Measurements from ENCODE around the gene AMBRA1.
"Not testable (repeated sequence)": the region's sequence is repeated elsewhere in the genome, so short reads cannot be mapped to it uniquely, and the experiment has no call there.

AMBRA1 gene

DNA sequence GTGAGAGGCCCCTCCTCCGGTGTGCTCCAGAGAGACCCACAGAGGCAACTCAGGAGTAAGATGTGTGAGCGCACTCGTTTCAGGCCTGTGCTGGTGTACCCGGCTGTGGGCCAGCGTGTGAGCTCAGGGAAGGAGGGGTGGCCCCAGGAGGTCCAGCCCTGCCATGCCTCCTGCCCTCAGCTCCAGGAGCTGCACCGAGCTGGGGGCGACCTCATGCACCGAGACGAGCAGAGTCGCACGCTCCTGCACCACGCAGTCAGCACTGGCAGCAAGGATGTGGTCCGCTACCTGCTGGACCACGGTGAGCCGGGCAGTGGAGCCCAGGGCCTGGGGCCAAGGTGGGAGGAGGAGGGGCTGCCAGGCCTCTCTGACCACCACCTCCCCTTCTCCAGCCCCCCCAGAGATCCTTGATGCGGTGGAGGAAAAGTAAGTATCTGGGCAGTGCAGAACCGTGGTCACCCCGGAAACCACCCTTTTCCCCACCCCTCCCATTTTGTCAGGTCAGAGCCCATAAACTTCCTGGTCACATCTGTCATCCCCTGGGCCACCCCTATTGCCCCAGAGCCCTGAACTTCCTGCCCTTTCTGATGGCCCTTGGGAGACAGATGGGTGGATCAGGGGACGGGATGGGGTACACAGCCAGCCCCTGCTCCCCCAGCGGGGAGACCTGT lies 214.9 kb downstream of the AMBRA1 start:
- no peak for DNase-seq

GRCh38 chr11:46378296-46378695 lies 215.5 kb downstream of the AMBRA1 start:
- DNase-seq = no peak

DNA sequence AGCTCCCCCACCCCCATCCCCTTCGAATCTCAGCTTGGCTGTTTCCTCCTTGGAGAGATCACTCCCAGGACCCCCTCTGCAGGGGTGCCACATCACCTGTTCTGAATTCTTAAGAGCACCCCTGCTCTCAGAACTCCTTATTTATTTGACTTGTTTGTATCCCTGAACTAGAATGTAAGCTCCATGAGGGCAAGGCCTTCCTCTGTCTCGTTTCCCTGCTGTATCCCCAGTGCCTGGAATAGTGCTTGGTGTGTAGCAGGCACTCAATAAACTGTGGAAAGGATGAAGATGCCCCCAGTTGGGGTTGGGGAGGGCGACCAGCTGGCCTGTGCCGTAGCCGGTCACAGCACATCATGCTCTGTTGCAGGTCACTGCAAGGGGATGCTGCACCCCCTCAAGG lies 216.0 kb downstream of the AMBRA1 start:
- DNase-seq = no peak

DNA sequence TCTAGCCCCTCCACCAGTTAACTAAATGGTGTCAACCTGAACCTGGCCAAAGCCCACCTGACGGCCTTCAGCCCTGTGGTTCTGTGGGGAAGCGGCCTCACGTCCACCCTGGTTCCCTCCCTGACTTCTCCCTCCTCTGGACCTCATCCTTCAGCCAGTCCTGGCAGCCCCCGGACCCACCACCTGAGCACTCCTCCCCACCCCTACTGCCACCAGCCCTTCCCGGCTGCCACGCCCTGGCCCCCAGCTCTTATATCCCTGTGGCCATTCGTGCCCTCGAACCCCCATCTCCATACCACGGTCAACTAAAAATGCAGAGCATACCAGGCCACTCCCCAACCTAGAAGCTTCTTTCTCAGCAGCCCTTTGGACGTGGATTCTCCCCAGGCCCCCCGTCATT lies 216.5 kb downstream of the AMBRA1 start:
- no peak for DNase-seq

DNA sequence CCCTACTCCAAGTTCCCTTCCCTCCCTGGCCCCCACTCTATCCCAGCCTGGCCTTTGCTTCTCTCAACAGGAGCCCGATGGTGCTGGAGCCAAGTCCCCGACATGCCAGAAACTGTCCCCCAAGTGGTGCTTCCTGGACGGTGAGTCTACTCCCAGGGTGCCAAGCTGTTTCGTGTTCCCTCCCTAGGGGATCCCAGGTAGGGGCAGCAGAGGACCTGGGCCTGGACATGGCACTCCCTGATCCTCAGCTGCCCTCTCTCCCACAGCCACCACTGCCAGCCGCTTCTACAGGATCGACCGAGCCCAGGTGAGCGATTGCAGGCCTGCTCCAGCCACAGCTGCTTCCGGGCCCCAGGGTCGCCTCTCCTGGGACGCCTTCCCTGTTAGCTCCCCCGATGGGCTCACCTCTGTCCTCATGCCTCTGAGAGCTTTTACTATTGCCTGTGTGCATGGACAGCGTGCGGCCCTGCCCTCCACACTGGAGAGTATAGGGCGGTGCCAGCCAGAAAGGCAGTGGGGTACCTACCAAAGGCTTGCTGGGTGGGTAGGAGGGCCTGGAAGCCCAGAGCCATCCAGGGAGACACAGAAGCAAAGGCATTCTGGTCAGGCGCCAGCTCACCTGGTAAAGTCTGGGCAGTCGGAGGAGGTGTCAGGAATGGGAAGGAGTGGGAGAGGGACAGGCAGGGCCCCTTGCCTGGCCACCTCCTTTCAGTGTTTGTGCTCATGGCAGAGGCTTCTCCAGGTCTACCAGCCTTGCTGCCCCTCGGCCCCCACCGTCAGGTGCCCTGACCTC lies 217.4 kb downstream of the AMBRA1 start:
- no peak for DNase-seq

DNA sequence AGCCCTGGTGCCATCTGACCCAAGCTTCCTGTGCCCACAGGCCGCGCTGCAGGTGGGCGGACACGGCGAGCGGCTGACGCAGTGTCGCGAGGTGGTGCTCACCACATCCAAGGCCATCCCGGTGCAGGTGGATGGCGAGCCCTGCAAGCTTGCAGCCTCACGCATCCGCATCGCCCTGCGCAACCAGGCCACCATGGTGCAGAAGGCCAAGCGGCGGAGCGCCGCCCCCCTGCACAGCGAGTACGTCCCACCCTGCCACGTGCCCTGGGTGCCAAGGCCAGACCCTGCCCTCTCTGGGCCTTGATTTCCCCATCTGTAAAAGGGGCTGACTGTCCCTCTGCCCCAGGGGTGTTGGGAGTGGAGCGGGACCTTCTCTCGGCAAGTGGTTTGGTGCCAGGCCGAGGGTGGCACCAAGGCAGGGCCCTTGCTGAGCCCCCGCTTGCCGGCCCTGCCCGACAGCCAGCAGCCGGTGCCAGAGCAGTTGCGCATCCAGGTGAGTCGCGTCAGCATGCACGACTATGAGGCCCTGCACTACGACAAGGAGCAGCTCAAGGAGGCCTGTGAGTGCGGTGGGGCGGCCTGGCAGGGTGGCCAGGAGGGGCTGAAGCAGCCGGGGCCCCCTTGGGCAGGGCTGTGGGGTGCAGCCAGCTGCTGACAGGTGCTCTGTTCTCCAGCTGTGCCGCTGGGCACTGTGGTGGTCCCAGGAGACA lies 218.3 kb downstream of the AMBRA1 start:
- no peak for DNase-seq

GRCh38 chr11:46374815-46375214 lies 219.0 kb downstream of the AMBRA1 start:
- no peak for DNase-seq

- DNase-seq = no peak
Observed at GRCh38 chr11:46373787-46374740, 219.8 kb downstream of the AMBRA1 start.

DNA sequence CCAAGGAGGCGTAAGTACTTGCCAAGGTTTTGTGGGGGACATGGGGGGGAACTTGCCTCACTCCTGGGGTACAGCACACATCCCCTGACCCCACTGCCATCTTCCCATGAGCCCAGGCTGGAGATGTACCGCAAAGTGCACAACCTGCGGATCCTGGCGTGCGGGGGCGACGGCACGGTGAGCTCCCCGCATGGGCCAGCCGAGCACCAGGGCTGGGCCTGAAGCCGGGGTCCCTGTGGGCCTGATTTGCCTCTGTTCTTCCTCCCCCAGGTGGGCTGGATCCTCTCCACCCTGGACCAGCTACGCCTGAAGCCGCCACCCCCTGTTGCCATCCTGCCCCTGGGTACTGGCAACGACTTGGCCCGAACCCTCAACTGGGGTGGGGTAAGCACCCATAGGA lies 221.3 kb downstream of the AMBRA1 start:
- not testable (repeated sequence) for DNase-seq

- no peak for DNase-seq
Observed at GRCh38 chr11:46372086-46372485, 221.7 kb downstream of the AMBRA1 start.

DNA sequence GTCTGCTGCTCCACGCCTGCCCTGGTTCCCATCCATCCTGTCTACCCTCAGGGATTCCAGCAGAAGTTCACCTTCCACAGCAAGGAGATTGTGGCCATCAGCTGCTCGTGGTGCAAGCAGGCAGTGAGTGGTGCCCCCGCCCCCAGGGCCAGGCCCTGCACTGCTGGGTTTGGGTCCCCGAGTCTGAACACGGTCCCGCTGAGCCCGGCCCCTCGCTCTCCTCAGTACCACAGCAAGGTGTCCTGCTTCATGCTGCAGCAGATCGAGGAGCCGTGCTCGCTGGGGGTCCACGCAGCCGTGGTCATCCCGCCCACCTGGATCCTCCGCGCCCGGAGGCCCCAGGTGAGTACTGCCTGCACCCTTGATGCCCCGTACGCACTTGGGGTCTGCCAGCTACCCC lies 222.6 kb downstream of the AMBRA1 start:
- not testable (repeated sequence) for DNase-seq

- no peak for DNase-seq
Observed at GRCh38 chr11:46370253-46370652, 223.6 kb downstream of the AMBRA1 start.

GRCh38 chr11:46369458-46370152 lies 224.2 kb downstream of the AMBRA1 start:
- DNase-seq = peak; percentile 64

DNA sequence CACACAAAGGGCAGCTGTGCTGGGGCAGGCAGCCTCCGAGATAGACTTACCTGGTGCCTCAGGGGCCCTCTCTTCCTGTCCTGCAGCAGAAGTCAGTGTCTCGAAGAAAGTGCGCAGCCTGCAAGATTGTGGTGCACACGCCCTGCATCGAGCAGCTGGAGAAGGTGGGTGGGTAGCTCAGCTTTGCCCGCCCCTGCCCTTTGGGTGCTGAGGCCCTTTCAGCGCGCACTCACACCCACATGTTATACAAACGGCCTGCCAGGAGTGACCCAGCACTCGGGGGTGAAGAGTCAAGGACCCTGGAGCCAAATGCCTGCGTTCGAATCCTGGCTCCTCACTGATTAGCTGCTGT lies 225.9 kb downstream of the AMBRA1 start:
- no peak for DNase-seq

DNA sequence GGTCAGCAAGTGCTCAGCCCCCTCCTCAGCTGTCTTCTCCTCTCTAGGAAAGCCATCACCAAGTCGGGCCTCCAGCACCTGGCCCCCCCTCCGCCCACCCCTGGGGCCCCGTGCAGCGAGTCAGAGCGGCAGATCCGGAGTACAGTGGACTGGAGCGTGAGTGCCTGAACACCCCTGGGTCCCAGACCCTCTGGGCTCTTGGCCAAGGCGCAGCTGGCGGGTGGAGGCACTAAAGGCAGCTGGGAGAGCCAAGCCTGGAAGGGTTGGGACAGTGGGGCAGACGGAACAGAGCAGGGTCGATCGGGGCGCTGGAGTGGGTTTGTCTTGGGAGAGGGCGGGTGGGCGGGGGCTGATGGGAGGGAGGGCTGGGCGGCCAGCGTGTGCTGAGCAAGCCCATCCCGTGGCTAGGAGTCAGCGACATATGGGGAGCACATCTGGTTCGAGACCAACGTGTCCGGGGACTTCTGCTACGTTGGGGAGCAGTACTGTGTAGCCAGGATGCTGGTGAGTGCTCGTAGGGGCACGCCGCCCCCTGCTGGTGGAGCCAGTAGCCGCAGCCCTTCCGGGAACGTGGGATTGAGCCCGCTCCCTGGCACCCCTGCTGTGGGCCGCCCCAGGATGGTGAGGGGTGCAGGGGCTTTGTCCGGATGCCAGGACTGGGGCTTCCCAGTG lies 226.4 kb downstream of the AMBRA1 start:
- DNase-seq = peak; percentile 68

GRCh38 chr11:46366661-46367161 lies 227.1 kb downstream of the AMBRA1 start:
- no peak for DNase-seq

DNA sequence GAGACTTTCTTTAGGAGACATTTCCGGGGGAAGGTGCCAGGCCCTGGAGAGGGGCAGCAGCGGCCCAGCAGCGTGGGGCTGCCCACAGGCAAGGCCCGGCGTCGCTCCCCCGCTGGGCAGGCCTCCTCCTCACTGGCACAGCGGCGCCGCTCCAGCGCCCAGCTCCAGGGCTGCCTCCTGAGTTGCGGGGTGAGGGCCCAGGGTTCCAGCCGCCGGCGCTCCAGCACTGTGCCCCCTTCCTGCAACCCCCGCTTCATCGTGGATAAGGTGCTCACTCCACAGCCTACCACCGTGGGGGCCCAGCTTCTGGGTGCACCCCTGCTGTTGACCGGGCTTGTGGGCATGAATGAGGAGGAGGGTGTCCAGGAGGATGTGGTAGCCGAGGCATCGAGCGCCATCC lies 227.6 kb downstream of the AMBRA1 start:
- no peak for DNase-seq

GRCh38 chr11:46364791-46365190 lies 229.0 kb downstream of the AMBRA1 start:
- DNase-seq = no peak

DNA sequence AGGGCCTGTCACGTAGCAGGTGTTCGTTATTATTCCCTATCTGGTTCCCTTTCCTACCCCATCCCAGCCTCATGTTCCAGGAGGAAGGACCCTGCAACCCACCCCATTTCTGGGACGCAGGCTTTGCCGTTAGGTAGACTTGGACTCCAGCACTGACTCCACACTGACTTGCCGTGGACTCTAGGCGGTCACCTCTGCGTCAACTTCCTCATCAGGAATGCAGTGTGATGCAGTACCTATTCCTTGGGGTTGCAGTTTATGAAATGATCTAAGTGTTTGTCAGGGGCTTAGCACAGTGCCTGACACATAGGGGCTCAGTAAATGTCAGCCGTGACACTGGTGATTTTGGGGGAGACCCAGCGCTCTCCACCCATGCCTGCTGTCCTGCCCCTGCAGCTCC lies 229.8 kb downstream of the AMBRA1 start:
- DNase-seq = no peak

GRCh38 chr11:46363455-46364005 lies 230.3 kb downstream of the AMBRA1 start:
- no peak for DNase-seq

DNA sequence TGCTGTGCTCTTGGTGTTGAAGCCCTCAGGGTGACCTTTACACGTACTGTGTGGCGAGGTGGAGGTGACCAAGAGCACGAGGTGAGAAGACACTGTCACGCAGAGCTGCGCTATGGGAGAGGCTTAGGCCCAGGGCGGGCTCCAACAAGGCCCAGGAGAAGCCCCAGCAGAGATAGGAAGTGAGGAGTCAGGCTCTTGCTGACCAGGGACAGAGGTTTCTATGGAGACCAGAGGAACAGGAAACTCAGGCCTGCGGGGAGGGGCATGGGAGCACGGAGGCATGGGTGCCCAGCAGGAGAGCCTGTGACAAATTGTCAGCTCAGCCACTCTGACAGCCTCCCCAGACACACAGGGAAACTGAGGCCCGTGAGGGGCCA lies 230.8 kb downstream of the AMBRA1 start:
- DNase-seq = no peak

Measured in stimulated activated CD4-positive, alpha-beta T cell treated with anti-CD3 and anti-CD28 coated beads, Interleukin-1b, Interleukin-23, amount 100 ng/mL, for 48 hours (primary cell).